Neuronal stem cell (in vitro differentiated cells): ENCODE results near the gene EPHA1.

ENCODE experiments used
- DNase-seq: peaks from one replicate; pipeline ENCODE4 v3.0.0-alpha.2; 2013; ENCODE audit warnings: low spot score
- H2AFZ ChIP-seq: one replicate; pipeline ENCODE4 v1.6.1; 2013; ENCODE audit warnings: mild to moderate bottlenecking, low read length, inconsistent platforms
- H2AK5ac ChIP-seq: 2 replicates; pipeline ENCODE4 v1.6.1; 2013; ENCODE audit warnings: low read depth, mild to moderate bottlenecking, inconsistent platforms, low read length, moderate library complexity, mixed read lengths
- H2BK120ac ChIP-seq: 2 replicates; pipeline ENCODE4 v1.6.1; 2013; ENCODE audit warnings: low read depth, mild to moderate bottlenecking, inconsistent platforms, low read length, moderate library complexity, mixed read lengths
- H2BK12ac ChIP-seq: one replicate; pipeline ENCODE4 v1.6.1; 2013; ENCODE audit warnings: low read length, inconsistent platforms
- H2BK15ac ChIP-seq: 2 replicates; pipeline ENCODE4 v1.6.1; 2013; ENCODE audit warnings: mild to moderate bottlenecking, low read length, inconsistent platforms, mixed read lengths
- H2BK5ac ChIP-seq: one replicate; pipeline ENCODE4 v1.6.1; 2013; ENCODE audit warnings: inconsistent platforms, mild to moderate bottlenecking, low read length, moderate library complexity
- H3K14ac ChIP-seq: one replicate; pipeline ENCODE4 v1.6.1; 2013; ENCODE audit warnings: low read length, inconsistent platforms
- H3K18ac ChIP-seq: 2 replicates; pipeline ENCODE4 v1.6.1; 2013; ENCODE audit warnings: low read length, inconsistent platforms
- H3K23ac ChIP-seq: 2 replicates; pipeline ENCODE4 v1.6.1; 2013; ENCODE audit warnings: low read depth, mild to moderate bottlenecking, mixed read lengths, low read length, inconsistent platforms; ENCODE audit not compliant: poor library complexity
- H3K27ac ChIP-seq: replicated peaks from 3 replicates; pipeline ENCODE4 v1.5.1; 2013; ENCODE audit warnings: low read length, inconsistent platforms
- H3K27me3 ChIP-seq, 3 experiments: 2 replicates each; pipeline ENCODE4 v1.6.1; 2013; ENCODE audit warnings: low read length in 3 of 3, mild to moderate bottlenecking in 2 of 3, inconsistent platforms in 1 of 3, low read depth in 1 of 3, mixed read lengths in 1 of 3, moderate library complexity in 1 of 3; ENCODE audit not compliant: control insufficient read depth in 3 of 3, insufficient read depth in 3 of 3
- H3K36me3 ChIP-seq, 2 donors: replicated peaks in 1 of 2; 2 replicates each; pipeline ENCODE4 v1.6.1; 2013; ENCODE audit warnings: low read length in 2 of 2; ENCODE audit not compliant: control insufficient read depth in 2 of 2, insufficient read depth in 2 of 2
- H3K4ac ChIP-seq: 2 replicates; pipeline ENCODE4 v1.6.1; 2013; ENCODE audit warnings: inconsistent platforms, mild to moderate bottlenecking, low read length, moderate library complexity
- H3K4me1 ChIP-seq, 2 donors: 1 replicate in 1 of 2; 2 replicates in 1 of 2; pipeline ENCODE4 v1.6.1; 2013; ENCODE audit warnings: low read length in 2 of 2, low read depth in 1 of 2; ENCODE audit not compliant: control insufficient read depth in 2 of 2, insufficient read depth in 1 of 2
- H3K4me2 ChIP-seq: one replicate; pipeline ENCODE4 v1.6.1; 2013; ENCODE audit warnings: mild to moderate bottlenecking, low read length, inconsistent platforms; ENCODE audit not compliant: insufficient read depth, poor library complexity, severe bottlenecking
- H3K4me3 ChIP-seq, 2 donors: 2 replicates each; pipeline ENCODE4 v1.5.1; 2013; ENCODE audit warnings: low read length in 2 of 2, mild to moderate bottlenecking in 2 of 2, inconsistent platforms in 1 of 2, moderate library complexity in 1 of 2
- H3K79me1 ChIP-seq: one replicate; pipeline ENCODE4 v1.6.1; 2013; ENCODE audit warnings: low read depth, mild to moderate bottlenecking, inconsistent platforms, low read length, moderate library complexity
- H3K9ac ChIP-seq: one replicate; pipeline ENCODE4 v1.6.1; 2013; ENCODE audit warnings: mild to moderate bottlenecking, low read depth, low read length, inconsistent platforms; ENCODE audit not compliant: poor library complexity
- H3K9me3 ChIP-seq, 2 donors: replicated peaks in 1 of 2; 2 replicates each; pipeline versions ENCODE3 to v1.6.1; 2013; ENCODE audit warnings: low read length in 2 of 2, mild to moderate bottlenecking in 2 of 2, inconsistent platforms in 1 of 2, low read depth in 1 of 2, mixed read lengths in 1 of 2, moderate library complexity in 1 of 2; ENCODE audit not compliant: control insufficient read depth in 2 of 2, insufficient read depth in 1 of 2
- H4K8ac ChIP-seq: one replicate; pipeline ENCODE4 v1.6.1; 2013; ENCODE audit warnings: low read depth, mild to moderate bottlenecking, inconsistent platforms, low read length, moderate library complexity
- H4K91ac ChIP-seq: one replicate; pipeline ENCODE4 v1.6.1; 2013; ENCODE audit warnings: low read length, low read depth, mild to moderate bottlenecking, inconsistent platforms; ENCODE audit not compliant: poor library complexity
- WGBS, 2 donors: extraction: QIAGEN DNeasy Blood & Tissue Kit; methylation state at CpG; one replicate each; pipeline ENCODE4 v1.1.7; 2013; ENCODE audit warnings: missing lambda C conversion rate in 2 of 2, mixed read lengths in 1 of 2; ENCODE audit not compliant: insufficient read length in 2 of 2, insufficient replicate concordance in 1 of 2; ENCODE audit errors: extremely low coverage in 2 of 2; 5-methylcytosine and 5-hydroxymethylcytosine counted together

Gene EPHA1

DNA sequence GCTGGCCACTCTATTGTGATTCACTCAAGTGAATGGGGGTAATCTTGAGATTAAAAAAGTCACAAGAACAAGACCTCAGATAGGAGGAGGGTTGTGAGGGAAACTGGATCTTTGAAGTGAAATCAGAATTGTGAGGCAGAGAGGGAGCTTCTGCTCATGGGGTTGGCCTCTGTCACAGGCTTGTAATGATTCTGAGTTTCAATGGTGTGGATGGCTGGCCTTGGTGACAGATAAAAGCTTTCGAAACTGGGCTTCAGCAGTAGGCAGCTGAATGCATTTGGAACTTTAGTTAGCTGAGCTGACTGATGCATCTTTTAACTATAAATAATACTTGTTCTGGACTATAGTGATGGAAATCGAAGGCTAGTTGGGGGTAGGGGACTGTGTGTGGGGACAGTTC, 46.8 kb upstream of the EPHA1 start:
- no peak overlapping the region for H3K23ac ChIP-seq
- H3K36me3 ChIP-seq: no peaks in the 10 kb centered on the region
- H3K27ac ChIP-seq: no peak overlapping the region
- no peak overlapping the region for H2BK120ac ChIP-seq
- no CpG with 5 or more reads among the region's 2 CpGs for WGBS, 2 donors
- H3K4ac ChIP-seq: no peak overlapping the region
- H2BK5ac ChIP-seq: no peak overlapping the region
- H2BK12ac ChIP-seq: no peak overlapping the region
- H3K14ac ChIP-seq: no peak overlapping the region
- H3K27me3 ChIP-seq: no peaks in the 10 kb centered on the region
- no peak overlapping the region for H2BK15ac ChIP-seq
- peaks cover 0 to 3% of the 10 kb centered on the region in 2 donors for H3K4me1 ChIP-seq
- H3K4me2 ChIP-seq: no peak overlapping the region
- H2AK5ac ChIP-seq: no peak overlapping the region
- H3K9ac ChIP-seq: no peak overlapping the region
- H4K8ac ChIP-seq: no peak overlapping the region
- H3K9me3 ChIP-seq: no peaks in the 10 kb centered on the region
- no peak overlapping the region for H3K18ac ChIP-seq
- H3K4me3 ChIP-seq: no peak overlapping the region
- H4K91ac ChIP-seq: no peak overlapping the region
- H3K79me1 ChIP-seq: no peaks in the 10 kb centered on the region
- no peak overlapping the region for H2AFZ ChIP-seq
- no peak for DNase-seq

GRCh38 chr7:143454091-143454680, 45.5 kb upstream of the EPHA1 start:
- no peaks in the 10 kb centered on the region for H3K27me3 ChIP-seq
- H3K9me3 ChIP-seq: no peaks in the 10 kb centered on the region
- no peak overlapping the region for H3K4me2 ChIP-seq
- H4K91ac ChIP-seq: no peak overlapping the region
- H2BK5ac ChIP-seq: no peak overlapping the region
- H3K14ac ChIP-seq: no peak overlapping the region
- H2AK5ac ChIP-seq: no peak overlapping the region
- H3K4me3 ChIP-seq: no peak overlapping the region
- no peak overlapping the region for H3K9ac ChIP-seq
- H3K27ac ChIP-seq: no peak overlapping the region
- H3K79me1 ChIP-seq: no peaks in the 10 kb centered on the region
- H3K18ac ChIP-seq: no peak overlapping the region
- no peak overlapping the region for H2BK12ac ChIP-seq
- H3K4me1 ChIP-seq: peaks cover 0 to 3% of the 10 kb centered on the region in 2 donors
- DNase-seq: no peak
- no peak overlapping the region for H4K8ac ChIP-seq
- no peak overlapping the region for H3K4ac ChIP-seq
- no peaks in the 10 kb centered on the region for H3K36me3 ChIP-seq
- no peak overlapping the region for H2BK15ac ChIP-seq
- no peak overlapping the region for H2BK120ac ChIP-seq
- no peak overlapping the region for H2AFZ ChIP-seq
- no CpG with 5 or more reads among the region's 1 CpG for WGBS, 2 donors
- no peak overlapping the region for H3K23ac ChIP-seq

GRCh38 chr7:143452495-143452894, 43.8 kb upstream of the EPHA1 start:
- Histone ChIP-seq H3K27me3 (no peaks in the 10 kb centered on the region), H2BK120ac (no peak overlapping the region), H3K4ac (no peak overlapping the region), H2BK5ac (no peak overlapping the region), H3K27ac (no peak overlapping the region), H3K14ac (no peak overlapping the region), H3K4me1 (peaks cover 2 to 3% of the 10 kb centered on the region in 2 donors), H3K18ac (no peak overlapping the region), H3K9ac (no peak overlapping the region), H3K9me3 (no peaks in the 10 kb centered on the region), H3K4me3 (no peak overlapping the region), H4K8ac (no peak overlapping the region), H2BK12ac (no peak overlapping the region), H4K91ac (no peak overlapping the region), H3K79me1 (no peaks in the 10 kb centered on the region), H3K4me2 (no peak overlapping the region), H2AK5ac (no peak overlapping the region), H3K23ac (no peak overlapping the region), H2BK15ac (no peak overlapping the region), H2AFZ (no peak overlapping the region), H3K36me3 (no peaks in the 10 kb centered on the region)
- DNase-seq: no peak
- WGBS, 2 donors: no CpG with 5 or more reads among the region's 2 CpGs

GRCh38 chr7:143451746-143452145, 43.1 kb upstream of the EPHA1 start:
- no peak overlapping the region for H2BK5ac ChIP-seq
- no peak overlapping the region for H3K23ac ChIP-seq
- H3K27me3 ChIP-seq: no peaks in the 10 kb centered on the region
- no peak overlapping the region for H3K9ac ChIP-seq
- no peak overlapping the region for H2AFZ ChIP-seq
- H2BK15ac ChIP-seq: no peak overlapping the region
- H3K27ac ChIP-seq: no peak overlapping the region
- H3K79me1 ChIP-seq: no peaks in the 10 kb centered on the region
- H3K14ac ChIP-seq: no peak overlapping the region
- no CpG with 5 or more reads among the region's 1 CpG for whole genome bisulfite sequencing, 2 donors
- no peak overlapping the region for H3K4ac ChIP-seq
- H2BK12ac ChIP-seq: no peak overlapping the region
- H3K4me2 ChIP-seq: no peak overlapping the region
- DNase-seq: no peak
- no peak overlapping the region for H4K8ac ChIP-seq
- H3K18ac ChIP-seq: no peak overlapping the region
- H3K9me3 ChIP-seq: no peaks in the 10 kb centered on the region
- no peak overlapping the region for H3K4me3 ChIP-seq
- H3K4me1 ChIP-seq: peaks cover 3 to 7% of the 10 kb centered on the region in 2 donors
- H3K36me3 ChIP-seq: no peaks in the 10 kb centered on the region
- no peak overlapping the region for H2AK5ac ChIP-seq
- H2BK120ac ChIP-seq: no peak overlapping the region
- no peak overlapping the region for H4K91ac ChIP-seq
